Activated T-cell treated with anti-CD3 and anti-CD28 coated beads, Interleukin-2, amount 50 U/mL, for 72 hours (primary cell): ENCODE results near the gene KCNH1. TPM values are rescaled to one million over a fixed set of nuclear protein-coding genes. Genes with fewer than 3 reads are reported as not detected.
A peak's percentile ranks its signal among the peaks of the same experiment; 100 is the strongest.

Source experiments
- ATAC-seq, 2 donors: fragments of 150-1000 bp; cut with Tn5 transposase; replicated peaks in 1 of 2; 2 replicates each; pipeline ENCODE4 v1.10.0; 2021; ENCODE audit warnings: moderate library complexity in 2 of 2, mild to moderate bottlenecking in 1 of 2
- DNase-seq, 2 donors: peaks; one replicate each; pipeline ENCODE4 v3.0.0; 2021 to 2022; ENCODE audit warnings: mixed read lengths in 1 of 2
- H3K27ac Mint-ChIP-seq: one replicate; pipeline ENCODE4 v1.8.0; 2022; ENCODE audit warnings: mild to moderate bottlenecking, moderate library complexity, mixed read lengths
- H3K27me3 Mint-ChIP-seq: one replicate; pipeline ENCODE4 v1.8.0; 2022; ENCODE audit warnings: low read depth, mixed read lengths
- H3K36me3 Mint-ChIP-seq, 2 donors: one replicate each; pipeline ENCODE4 v1.8.0; 2022; ENCODE audit warnings: mixed read lengths in 2 of 2, mild to moderate bottlenecking in 1 of 2; ENCODE audit not compliant: insufficient read depth in 2 of 2
- H3K4me1 Mint-ChIP-seq: one replicate; pipeline ENCODE4 v1.8.0; 2022; ENCODE audit warnings: low read depth, mixed read lengths
- H3K4me3 Mint-ChIP-seq, 2 donors: one replicate each; pipeline ENCODE4 v1.8.0; 2022; ENCODE audit warnings: mild to moderate bottlenecking in 2 of 2, mixed read lengths in 2 of 2, moderate library complexity in 2 of 2
- H3K9me3 Mint-ChIP-seq, 2 donors: one replicate each; pipeline ENCODE4 v1.8.0; 2022; ENCODE audit warnings: mixed read lengths in 2 of 2
- total RNA-seq, 2 donors: library from RNA; stranded (reverse); gene quantifications; one replicate each; pipeline ENCODE4 v1.2.3, GENCODE V29; 2022

KCNH1 gene
- total RNA-seq, 2 donors from 2014 or later, result not detected

DNA sequence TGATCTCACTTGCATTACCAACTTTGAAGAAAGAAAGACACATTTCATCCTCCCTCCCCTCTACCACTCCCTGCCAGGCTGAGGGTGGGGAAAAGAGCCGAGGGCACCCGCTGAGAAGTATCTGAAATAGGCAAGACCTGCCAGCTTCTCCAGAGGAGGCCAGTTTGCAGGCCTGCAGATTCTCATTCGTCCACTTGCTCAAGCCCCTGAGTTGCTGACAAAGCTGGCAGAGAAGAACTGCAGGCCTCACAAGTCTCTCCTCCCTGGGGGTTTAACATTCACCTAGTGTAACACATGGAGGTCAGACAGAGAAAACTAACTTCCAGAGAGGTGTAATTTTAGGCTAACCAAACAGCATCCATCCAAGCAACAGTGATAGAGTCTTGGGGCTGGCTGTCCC lies 428.9 kb downstream of the KCNH1 start:
- Mint-ChIP-seq H3K36me3 (no peaks in the 10 kb centered on the region), H3K4me1 (no peaks in the 10 kb centered on the region), H3K9me3 (no peaks in the 10 kb centered on the region), H3K27me3 (no peaks in the 10 kb centered on the region), H3K27ac (no peak overlapping the region), H3K4me3 (no peak overlapping the region)
- ATAC-seq, result no peak
- no peak for DNase-seq

GRCh38 chr1:210703593-210703992 lies 430.4 kb downstream of the KCNH1 start:
- Mint-ChIP-seq H3K9me3 (no peaks in the 10 kb centered on the region), H3K27me3 (no peaks in the 10 kb centered on the region), H3K27ac (no peak overlapping the region), H3K4me1 (no peaks in the 10 kb centered on the region), H3K36me3 (no peaks in the 10 kb centered on the region), H3K4me3 (no peak overlapping the region)
- ATAC-seq, result no peak
- DNase-seq, result no peak

DNA sequence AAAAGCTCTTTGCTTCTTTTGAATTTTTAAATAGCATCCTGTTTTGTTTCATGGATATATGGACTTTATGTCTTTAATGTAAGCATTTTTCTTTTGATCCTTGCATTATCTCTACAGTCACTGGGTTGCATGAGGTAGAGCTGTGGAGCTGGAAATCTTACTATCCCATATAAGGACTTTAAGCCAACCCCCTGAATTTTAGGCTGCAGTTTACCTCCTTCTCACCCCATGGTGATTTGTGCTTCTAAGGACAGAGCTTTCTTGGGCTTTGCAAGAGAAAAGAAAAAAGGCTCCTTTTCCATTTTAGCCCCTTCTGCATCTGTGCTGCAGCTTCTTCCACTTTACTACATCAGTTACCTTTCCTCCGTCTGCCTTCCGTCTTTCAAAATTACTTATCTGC lies 431.4 kb downstream of the KCNH1 start:
- Mint-ChIP-seq H3K9me3 (no peaks in the 10 kb centered on the region), H3K36me3 (no peaks in the 10 kb centered on the region), H3K4me3 (no peak overlapping the region), H3K27ac (no peak overlapping the region), H3K27me3 (no peaks in the 10 kb centered on the region), H3K4me1 (no peaks in the 10 kb centered on the region)
- DNase-seq, result no peak
- ATAC-seq, result no peak

DNA sequence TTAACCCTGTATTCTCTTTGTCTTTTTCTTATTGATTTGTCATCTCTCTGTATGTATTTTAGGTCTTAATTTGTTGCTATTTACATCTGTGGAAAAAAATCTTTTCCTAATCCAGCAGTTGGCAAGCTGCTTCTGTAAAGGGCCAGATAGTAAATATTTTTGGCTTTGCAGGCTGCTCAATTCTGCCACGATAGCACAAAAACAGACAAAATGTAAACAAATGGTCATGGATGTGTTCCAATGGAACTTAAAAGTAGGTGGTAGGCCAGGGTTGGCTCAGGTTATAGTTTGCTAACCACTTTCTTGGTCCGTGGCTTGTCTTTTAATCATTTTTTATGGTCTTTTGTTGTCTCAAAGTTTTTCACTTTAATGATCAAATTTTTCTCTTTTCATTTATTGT lies 433.4 kb downstream of the KCNH1 start:
- Mint-ChIP-seq H3K4me1 (peaks cover 10% of the 10 kb centered on the region), H3K4me3 (no peak overlapping the region), H3K27me3 (peaks cover 5% of the 10 kb centered on the region), H3K27ac (no peak overlapping the region), H3K36me3 (no peaks in the 10 kb centered on the region), H3K9me3 (no peaks in the 10 kb centered on the region)
- no peak for DNase-seq
- ATAC-seq, result no peak

DNA sequence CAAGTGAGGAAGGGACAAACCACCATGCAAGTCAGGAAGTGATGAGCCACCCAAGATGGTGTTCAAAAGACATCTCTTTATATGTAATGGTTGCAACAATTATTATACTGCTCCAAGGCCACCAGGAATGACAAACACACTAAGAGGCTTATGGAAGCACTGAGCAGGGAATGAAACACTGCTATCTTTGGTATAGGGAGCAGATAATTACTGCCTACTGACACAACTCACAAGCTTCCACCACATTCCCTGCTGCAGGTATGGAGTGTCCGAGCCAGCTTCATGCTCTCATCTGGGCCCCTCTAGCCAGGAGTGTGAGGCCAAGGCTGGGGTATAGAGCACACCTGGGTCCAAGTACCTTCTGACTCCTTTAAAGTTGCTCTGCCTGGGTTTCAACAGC lies 433.9 kb downstream of the KCNH1 start:
- no peak overlapping the region for H3K27ac Mint-ChIP-seq
- H3K4me1 Mint-ChIP-seq, result peaks cover 10% of the 10 kb centered on the region
- H3K36me3 Mint-ChIP-seq, result no peaks in the 10 kb centered on the region
- H3K27me3 Mint-ChIP-seq, result peaks cover 5% of the 10 kb centered on the region
- no peak for DNase-seq
- ATAC-seq, result no peak
- H3K9me3 Mint-ChIP-seq, result no peaks in the 10 kb centered on the region
- H3K4me3 Mint-ChIP-seq, result no peak overlapping the region

DNA sequence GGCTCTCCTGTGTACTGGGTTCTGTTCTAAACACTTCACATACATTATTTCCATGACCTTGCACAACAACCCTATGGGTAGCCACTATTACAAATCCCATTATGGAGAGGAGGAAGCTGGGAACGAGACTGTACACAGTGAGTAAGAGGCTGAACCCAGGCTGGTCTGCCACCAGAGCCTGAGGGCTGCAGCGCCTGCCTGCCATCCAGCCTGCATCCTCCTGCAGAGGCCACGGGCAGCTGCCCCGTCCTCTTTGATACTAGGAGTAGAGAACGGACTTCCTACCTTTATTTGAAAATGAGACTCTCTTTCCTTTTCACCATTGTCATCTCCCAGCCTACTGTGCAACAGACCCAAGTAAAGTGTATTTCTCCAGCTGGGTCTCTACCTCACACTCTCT lies 435.3 kb downstream of the KCNH1 start:
- Mint-ChIP-seq H3K36me3 (no peaks in the 10 kb centered on the region), H3K4me1 (peaks cover 12% of the 10 kb centered on the region), H3K4me3 (no peak overlapping the region), H3K27ac (no peak overlapping the region), H3K27me3 (peaks cover 5% of the 10 kb centered on the region), H3K9me3 (no peaks in the 10 kb centered on the region)
- ATAC-seq, result no peak
- DNase-seq, result no peak

DNA sequence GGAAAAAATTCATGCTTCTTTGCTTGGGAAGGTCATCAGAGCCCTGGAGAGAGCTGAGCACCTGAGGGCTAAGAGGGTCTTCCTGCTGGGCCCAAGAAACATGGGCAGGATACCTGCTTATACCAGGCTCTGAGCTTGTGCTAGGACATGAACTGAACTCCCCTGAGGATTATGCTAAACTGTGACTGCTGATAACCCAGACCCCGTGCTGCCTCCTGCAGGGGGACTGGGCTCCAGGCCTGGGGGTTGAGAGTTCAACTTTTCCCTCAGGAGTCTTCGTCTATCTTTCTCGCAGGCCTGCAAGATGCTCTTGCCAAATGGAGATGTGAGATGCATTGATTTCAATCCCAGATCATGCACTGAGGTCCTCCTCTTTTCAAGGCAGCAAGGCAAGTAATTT lies 436.8 kb downstream of the KCNH1 start:
- ATAC-seq (peak in 1 of 2 donors; percentile 17), DNase-seq (no peak)
- H3K27ac Mint-ChIP-seq, result no peak overlapping the region

DNA sequence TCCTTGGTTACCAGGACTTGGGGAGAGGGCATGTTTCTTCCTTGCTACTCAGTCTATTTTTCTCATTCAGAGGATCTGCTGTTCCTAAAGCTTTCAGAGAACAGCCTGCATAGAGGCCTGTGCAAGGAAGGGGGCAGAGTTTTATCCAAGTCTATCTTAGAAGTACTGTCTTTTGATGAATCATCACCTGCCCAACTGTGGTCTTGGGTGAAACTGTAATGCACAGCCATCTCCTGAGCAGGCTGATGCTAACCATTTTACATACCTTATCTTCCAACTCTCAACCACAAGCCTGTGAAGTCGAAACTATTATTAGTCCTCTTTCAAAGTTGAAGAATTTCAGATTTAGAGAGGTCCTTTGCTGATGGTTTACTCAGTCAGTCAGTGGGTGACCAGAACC lies 437.2 kb downstream of the KCNH1 start:
- no peak overlapping the region for H3K4me3 Mint-ChIP-seq
- no peaks in the 10 kb centered on the region for H3K36me3 Mint-ChIP-seq
- H3K4me1 Mint-ChIP-seq, result peaks cover 27% of the 10 kb centered on the region
- no peak overlapping the region for H3K27ac Mint-ChIP-seq
- H3K9me3 Mint-ChIP-seq, result no peaks in the 10 kb centered on the region
- H3K27me3 Mint-ChIP-seq, result peaks cover 5% of the 10 kb centered on the region
- peak; percentile 92 for ATAC-seq
- peak; percentile 10 to 38 for DNase-seq

More for the DNA sequence above, 436.8 kb downstream of the KCNH1 start:
- Mint-ChIP-seq H3K4me3 (no peak overlapping the region), H3K9me3 (no peaks in the 10 kb centered on the region), H3K27me3 (peaks cover 5% of the 10 kb centered on the region), H3K36me3 (no peaks in the 10 kb centered on the region), H3K4me1 (peaks cover 27% of the 10 kb centered on the region)

- peaks cover 5% of the 10 kb centered on the region for H3K27me3 Mint-ChIP-seq
- ATAC-seq (no peak), DNase-seq (no peak)
- H3K4me3 Mint-ChIP-seq, result no peak overlapping the region
- H3K27ac Mint-ChIP-seq, result no peak overlapping the region
- peaks cover 27% of the 10 kb centered on the region for H3K4me1 Mint-ChIP-seq
- H3K9me3 Mint-ChIP-seq, result no peaks in the 10 kb centered on the region
- H3K36me3 Mint-ChIP-seq, result no peaks in the 10 kb centered on the region
Observed at GRCh38 chr1:210695026-210695425, 438.9 kb downstream of the KCNH1 start.

DNA sequence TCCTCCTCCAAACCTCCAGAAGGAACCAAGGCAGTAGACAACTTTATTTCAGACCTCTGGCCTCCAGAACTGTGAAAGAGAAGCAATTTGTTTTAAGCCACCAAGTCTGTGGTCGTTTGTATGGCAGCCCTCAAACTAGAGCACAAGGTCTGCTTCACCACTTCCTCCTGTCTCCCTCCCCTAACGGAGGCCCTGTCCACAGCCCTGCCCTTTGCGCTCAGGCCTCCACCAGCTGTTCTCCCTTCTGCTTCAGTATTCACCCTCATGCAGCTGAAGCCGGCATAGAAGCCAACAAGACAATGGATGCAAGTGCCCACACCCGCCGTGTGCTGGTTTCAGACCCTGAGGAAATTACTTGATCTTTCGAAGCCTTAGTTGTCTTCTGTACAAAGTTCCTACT lies 441.2 kb downstream of the KCNH1 start:
- ATAC-seq (no peak), DNase-seq (peak in 1 of 2 donors; percentile 2)
- H3K36me3 Mint-ChIP-seq, result no peaks in the 10 kb centered on the region
- H3K4me3 Mint-ChIP-seq, result no peak overlapping the region
- no peaks in the 10 kb centered on the region for H3K9me3 Mint-ChIP-seq
- H3K4me1 Mint-ChIP-seq, result peaks cover 47% of the 10 kb centered on the region
- H3K27ac Mint-ChIP-seq, result no peak overlapping the region
- peaks cover 5% of the 10 kb centered on the region for H3K27me3 Mint-ChIP-seq

DNA sequence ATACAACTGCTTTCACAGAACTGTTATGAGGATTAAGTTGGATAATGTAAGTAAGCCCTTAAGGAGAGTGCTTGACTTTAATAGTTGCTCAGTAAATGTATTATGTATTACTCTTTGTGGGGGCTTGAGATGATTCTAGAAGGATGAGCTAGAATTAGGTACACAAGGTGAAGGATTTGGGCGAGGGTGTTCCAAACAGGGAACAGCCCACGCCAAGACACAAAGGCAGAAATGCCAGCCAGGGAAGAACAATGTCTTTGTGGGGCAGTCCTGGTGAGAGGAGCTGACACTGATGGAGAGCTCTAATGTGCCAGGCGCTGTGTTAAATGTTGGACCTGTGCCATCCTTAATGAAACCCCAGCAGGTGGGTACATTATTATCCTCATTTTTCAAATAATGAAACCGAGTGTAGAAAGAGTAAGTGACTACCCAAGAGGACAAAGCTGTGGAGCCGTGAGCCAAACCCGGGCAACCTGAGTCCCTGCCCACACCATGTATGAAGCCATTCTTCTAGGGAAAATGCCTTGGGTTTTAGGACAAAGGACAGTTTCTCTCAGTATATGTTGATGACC lies 442.8 kb downstream of the KCNH1 start:
- no peak for DNase-seq
- Mint-ChIP-seq H3K4me3 (no peak overlapping the region), H3K27ac (no peak overlapping the region), H3K9me3 (no peaks in the 10 kb centered on the region), H3K27me3 (peaks cover 5% of the 10 kb centered on the region), H3K4me1 (peaks cover 45% of the 10 kb centered on the region), H3K36me3 (no peaks in the 10 kb centered on the region)
- ATAC-seq, result no peak

- H3K9me3 Mint-ChIP-seq, result no peaks in the 10 kb centered on the region
- peaks cover 46% of the 10 kb centered on the region for H3K4me1 Mint-ChIP-seq
- no peak for ATAC-seq
- no peak for DNase-seq
- peaks cover 4% of the 10 kb centered on the region for H3K27me3 Mint-ChIP-seq
- H3K36me3 Mint-ChIP-seq, result no peaks in the 10 kb centered on the region
- H3K4me3 Mint-ChIP-seq, result no peak overlapping the region
- no peak overlapping the region for H3K27ac Mint-ChIP-seq
Observed at GRCh38 chr1:210690236-210690635, 443.7 kb downstream of the KCNH1 start.

DNA sequence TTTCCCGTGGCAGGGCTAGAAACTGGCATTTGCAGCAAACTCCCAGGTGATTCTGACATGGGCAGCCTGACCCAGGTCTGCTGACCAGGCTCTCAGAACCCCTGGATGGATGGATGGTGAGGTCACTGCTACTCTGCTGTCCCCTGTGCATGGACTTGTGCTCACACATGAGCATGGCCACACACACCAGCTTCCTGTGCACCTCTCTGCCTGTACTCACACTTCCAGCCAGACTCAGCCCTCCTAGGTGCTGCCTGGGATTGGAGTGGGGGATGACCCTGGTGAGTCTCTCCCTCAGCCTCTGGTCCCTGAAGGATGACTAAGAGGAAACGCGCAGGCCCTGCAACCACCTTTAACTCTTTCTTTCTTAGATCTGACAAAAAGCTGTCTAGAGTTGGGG lies 444.1 kb downstream of the KCNH1 start:
- H3K27ac Mint-ChIP-seq, result no peak overlapping the region
- H3K36me3 Mint-ChIP-seq, result no peaks in the 10 kb centered on the region
- H3K9me3 Mint-ChIP-seq, result no peaks in the 10 kb centered on the region
- H3K4me3 Mint-ChIP-seq, result no peak overlapping the region
- ATAC-seq (no peak), DNase-seq (no peak)
- peaks cover 50% of the 10 kb centered on the region for H3K4me1 Mint-ChIP-seq
- H3K27me3 Mint-ChIP-seq, result peaks cover 4% of the 10 kb centered on the region

GRCh38 chr1:210688512-210689234 lies 445.3 kb downstream of the KCNH1 start:
- H3K27ac Mint-ChIP-seq, result peak overlapping the region; percentile 25
- H3K9me3 Mint-ChIP-seq, result no peaks in the 10 kb centered on the region
- no peaks in the 10 kb centered on the region for H3K36me3 Mint-ChIP-seq
- peaks cover 48% of the 10 kb centered on the region for H3K4me1 Mint-ChIP-seq
- H3K4me3 Mint-ChIP-seq, result peak overlapping the region; percentile 24 to 41
- H3K27me3 Mint-ChIP-seq, result peaks cover 4% of the 10 kb centered on the region
- DNase-seq, result no peak
- ATAC-seq, result peak; percentile 54 to 58
